ENCODE results near the gene KIAA1217.
"Not testable (repeated sequence)": the region's sequence is repeated elsewhere in the genome, so short reads cannot be mapped to it uniquely, and the experiment has no call there.

The KIAA1217 gene

GRCh38 chr10:24408365-24408764, 199.4 kb downstream of the KIAA1217 start:
- DNase-seq = no peak

DNA sequence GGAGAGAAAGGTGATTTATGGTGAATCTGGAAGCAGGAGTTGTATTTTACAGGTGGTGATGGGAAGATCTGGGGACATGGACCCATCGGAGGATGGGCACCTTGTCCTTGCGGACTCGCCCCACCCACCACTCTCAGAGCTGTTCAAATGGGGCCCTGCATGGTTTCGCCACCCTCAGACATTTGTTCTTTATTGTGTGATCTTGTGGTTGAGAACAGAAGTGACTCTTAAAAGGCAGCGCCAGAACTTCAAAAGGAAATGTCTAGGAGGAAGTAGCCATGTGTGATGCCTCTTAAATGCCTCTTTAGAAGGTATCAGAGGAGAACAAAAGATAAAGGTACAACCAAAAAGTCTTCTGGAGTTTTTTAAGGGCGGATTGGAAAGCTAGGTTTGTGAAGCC, 205.7 kb downstream of the KIAA1217 start:
- no peak for DNase-seq

DNA sequence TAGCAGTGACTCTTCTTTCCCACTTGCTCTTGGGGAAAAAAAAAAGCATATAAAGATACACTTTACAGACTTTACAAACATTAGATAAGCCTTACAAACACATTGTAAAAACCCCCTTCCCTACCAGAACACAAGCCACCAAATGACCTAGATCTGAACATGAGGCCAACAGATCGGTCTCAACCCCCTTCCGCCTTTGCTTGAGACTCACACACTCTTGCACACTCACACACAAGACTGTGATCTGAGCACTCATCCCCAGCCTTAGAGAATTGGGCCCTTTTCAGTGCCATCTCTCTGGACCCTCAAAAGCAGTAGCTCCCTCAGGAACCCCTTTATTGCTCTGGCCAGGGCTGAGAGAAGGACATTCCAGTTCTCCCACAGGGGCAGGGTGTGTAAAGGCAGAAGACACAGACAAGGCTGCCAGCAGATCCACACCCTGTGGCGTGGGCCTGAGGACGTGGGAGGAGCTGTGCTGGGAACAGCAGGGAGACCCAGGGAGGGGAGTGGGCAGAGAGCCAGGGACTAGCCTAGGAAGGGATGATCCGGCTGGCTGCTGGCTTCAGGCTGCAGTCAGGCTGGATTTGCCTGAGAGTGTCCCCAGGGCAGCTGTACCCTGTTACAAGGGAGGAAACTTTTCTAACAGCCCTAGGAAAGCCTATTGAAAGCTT, 206.7 kb downstream of the KIAA1217 start:
- DNase-seq = no peak

DNA sequence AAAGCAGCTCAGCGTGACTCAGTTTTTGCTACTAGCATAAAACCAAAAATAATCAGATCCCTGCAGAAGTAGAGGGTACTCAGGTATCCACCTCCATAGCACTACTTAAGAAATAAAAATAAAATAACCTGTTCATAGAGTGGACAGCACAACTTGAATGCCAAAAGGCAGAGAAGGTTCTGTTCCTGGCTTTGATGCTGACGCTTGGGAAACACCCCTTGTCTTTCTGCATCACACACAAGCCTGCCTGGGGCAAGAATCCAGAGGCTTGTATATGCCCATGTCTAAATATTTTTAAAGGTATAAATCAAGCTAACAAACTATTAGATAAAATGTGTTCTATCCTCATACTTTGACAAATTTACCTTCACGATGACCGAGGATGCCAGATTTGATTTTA, 207.3 kb downstream of the KIAA1217 start:
- DNase-seq = no peak

DNA sequence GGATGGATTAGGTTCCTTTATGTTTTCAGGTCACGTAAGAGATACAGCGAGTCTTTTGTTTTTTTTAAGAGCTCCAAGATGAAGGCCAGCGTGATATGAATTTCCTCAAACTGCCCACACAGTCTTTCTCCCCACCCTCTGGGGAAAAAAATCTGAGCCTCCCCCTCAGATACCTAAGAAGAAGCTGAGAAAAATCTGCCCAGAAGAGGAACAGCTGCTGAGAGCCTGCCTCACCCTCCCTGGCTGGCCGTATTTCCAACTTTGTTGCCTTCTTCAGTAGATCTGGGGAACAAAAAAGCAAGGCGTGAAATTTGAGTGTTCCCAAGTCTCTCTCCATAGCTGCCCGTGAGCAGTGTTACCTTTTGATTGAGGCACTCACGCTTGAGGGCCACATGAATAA, 208.1 kb downstream of the KIAA1217 start:
- DNase-seq = no peak

DNA sequence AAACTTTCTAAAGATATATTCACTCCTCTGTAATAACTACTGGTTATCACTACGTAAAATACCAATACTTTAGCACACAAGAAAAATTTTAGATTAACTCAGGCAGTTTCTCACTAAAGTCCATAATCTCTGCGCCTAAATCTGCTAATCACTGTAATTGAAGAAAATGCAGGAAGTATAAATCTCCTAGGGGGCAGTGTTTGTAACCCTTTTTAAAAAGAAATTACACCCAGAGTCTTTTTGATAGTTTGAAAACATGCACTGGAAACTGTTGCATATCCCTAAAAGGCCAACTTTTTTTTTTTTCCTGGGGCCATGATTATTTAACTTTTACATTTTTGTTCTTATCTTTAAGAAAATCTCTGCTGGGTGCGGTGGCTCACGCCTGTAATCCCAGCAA, 209.6 kb downstream of the KIAA1217 start:
- no peak for DNase-seq

GRCh38 chr10:24419066-24419465, 210.1 kb downstream of the KIAA1217 start:
- no peak for DNase-seq

DNA sequence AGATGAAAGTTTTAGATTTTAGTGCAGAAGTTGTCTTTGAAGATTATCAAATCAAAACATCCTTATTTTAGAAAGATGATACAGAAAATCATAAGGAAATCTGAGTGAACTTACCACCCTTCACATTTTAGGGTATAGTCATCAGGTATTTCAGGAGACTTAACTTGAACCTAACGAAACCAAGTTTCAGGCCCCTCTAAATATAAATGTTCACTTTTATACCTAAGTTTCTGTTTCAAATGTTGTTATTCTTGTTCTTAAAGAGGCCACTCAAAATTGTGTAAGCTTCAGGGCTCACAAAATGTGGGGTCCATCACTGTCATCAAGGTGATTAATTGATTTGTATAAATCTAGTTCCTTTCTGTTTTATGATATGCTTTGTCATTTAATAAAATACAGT, 216.2 kb downstream of the KIAA1217 start:
- no peak for DNase-seq

- DNase-seq = no peak
Measured at GRCh38 chr10:24427678-24428409, 218.9 kb downstream of the KIAA1217 start.

DNA sequence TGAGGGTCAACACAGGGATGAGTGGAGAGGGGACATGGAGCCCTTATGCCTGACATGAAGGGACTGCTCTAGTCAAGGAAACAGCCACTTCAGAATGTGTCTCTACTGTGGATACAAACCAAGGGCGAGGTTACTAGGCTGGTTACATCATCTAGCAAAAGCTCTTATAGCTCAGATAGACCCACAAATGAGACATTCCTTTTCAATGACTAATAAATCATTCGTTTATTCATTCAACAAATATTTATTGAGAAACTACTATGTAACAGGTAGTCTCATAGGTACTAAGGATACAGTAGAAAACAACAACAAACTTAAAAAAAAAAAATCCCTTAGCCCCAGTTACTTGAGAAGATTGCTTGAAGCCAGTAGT, 219.5 kb downstream of the KIAA1217 start:
- no peak for DNase-seq

- no peak for DNase-seq
Measured at GRCh38 chr10:24430591-24430990, 221.7 kb downstream of the KIAA1217 start.

GRCh38 chr10:24432478-24433416, 223.8 kb downstream of the KIAA1217 start:
- DNase-seq = no peak

DNA sequence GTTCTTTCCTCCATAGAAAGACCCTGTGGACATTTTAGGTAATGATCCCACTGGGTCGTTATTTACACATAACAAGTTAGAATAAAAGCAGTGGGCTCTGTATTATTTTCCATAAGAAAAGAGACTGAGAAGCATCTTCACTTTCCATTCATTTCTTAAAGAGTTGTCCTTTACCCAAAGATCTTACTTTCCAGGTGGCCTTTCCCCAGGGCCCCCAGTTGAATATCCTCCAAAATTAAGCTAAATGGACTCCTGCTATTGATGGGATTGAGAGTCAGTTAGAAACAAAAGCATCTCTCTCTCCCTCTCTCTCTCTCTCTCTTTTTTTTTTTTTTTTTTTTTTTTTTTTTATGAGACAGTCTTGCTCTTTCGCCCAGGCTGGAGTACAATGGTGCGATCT, 224.8 kb downstream of the KIAA1217 start:
- DNase-seq = no peak

GRCh38 chr10:24434961-24435360, 226.0 kb downstream of the KIAA1217 start:
- no peak for DNase-seq

GRCh38 chr10:24435374-24435773, 226.4 kb downstream of the KIAA1217 start:
- no peak for DNase-seq

- DNase-seq = no peak
Measured at GRCh38 chr10:24437302-24437701, 228.4 kb downstream of the KIAA1217 start.

- no peak for DNase-seq
Measured at GRCh38 chr10:24438800-24439199, 229.9 kb downstream of the KIAA1217 start.

GRCh38 chr10:24439935-24440334, 231.0 kb downstream of the KIAA1217 start:
- no peak for DNase-seq

- no peak for DNase-seq
Measured at GRCh38 chr10:24440817-24441797, 232.2 kb downstream of the KIAA1217 start.

DNA sequence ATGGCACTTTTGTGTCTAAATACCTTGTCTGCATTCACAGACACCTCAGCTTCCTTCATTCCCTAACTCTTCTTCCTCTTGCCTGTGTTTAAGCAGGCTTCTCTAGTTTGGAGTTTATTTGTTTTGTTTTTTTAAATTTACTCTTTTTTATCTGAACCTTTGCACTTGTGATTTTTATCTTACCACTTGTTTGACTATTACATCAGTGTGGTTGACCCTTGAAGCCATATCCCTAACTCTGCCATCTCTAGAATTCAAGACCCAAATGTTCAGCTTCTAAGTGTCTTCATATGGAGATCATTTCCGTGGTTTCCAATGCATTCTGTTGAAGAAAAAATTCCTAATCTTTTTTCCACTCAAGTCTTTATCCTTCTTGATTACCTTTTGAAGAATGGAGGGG, 233.3 kb downstream of the KIAA1217 start:
- no peak for DNase-seq

GRCh38 chr10:24442641-24443174, 233.8 kb downstream of the KIAA1217 start:
- DNase-seq = not testable (repeated sequence)

DNA sequence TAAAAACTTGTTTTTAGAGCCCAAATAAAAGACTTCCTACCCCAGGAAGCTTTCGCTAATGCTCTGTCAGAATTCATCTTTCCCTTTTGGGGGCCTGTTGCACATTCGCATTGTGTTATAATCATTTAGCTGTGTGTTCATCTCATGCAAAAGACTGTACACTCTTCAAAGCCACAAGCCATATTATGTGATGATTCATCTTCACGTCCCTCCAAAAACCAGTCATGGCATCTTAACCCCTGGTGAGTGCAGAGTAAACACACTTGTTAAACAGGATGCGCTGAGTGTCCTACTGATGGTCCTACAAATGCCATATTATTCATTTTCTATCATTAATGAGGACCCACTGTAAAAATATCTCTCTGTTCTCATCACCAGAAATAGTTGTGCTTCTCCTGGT, 235.4 kb downstream of the KIAA1217 start:
- no peak for DNase-seq

Measured in midbrain (tissue), 1 donor.